HG03342 (cell line): Measurements from ENCODE around the gene SLC27A1.
"Not testable (repeated sequence)": the region's sequence is repeated elsewhere in the genome, so short reads cannot be mapped to it uniquely, and the experiment has no call there.

Experiments used
- ATAC-seq: cut with Tn5 transposase; IDR thresholded peaks from one replicate; pipeline ENCODE4 v1.9.1; 2021; ENCODE audit warnings: mild to moderate bottlenecking, moderate library complexity; ENCODE audit not compliant: unreplicated experiment

SLC27A1 gene

DNA sequence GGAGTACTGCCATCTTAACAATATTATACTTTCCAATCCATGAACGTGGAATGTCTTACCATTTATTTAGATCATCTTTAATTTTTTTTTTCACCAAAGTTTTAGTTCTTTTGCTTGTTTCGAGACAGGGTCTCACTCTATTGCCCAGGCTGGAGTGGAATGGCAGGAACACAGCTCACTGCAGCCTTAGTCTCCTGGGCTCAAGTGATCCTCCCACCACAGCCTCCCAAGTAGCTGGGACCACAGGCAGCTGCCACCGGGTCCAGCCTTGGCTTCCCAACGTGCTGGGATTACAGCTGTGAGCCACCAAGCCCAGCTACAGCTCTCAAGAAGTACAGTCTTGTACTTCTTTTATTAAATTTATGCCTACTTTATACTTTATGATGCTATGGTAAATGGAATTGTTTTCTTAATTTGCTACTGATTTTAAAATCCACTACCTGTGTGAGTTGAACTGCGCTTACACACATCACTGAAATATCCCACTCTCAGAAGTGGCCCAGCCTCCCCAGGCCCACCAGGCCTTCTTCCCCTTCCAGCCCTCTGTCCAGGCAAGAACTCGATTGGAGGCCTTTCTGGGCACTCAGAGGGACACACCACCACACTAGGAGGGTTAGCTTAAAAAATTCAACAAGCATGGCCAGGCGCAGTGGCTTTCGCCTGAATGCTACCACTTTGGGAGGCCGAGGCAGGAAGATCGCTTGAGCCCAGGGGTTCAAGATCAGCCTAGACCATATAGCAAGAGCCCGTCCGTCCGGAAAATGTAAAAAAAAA, 40.1 kb downstream of the SLC27A1 start:
- no peak for ATAC-seq

DNA sequence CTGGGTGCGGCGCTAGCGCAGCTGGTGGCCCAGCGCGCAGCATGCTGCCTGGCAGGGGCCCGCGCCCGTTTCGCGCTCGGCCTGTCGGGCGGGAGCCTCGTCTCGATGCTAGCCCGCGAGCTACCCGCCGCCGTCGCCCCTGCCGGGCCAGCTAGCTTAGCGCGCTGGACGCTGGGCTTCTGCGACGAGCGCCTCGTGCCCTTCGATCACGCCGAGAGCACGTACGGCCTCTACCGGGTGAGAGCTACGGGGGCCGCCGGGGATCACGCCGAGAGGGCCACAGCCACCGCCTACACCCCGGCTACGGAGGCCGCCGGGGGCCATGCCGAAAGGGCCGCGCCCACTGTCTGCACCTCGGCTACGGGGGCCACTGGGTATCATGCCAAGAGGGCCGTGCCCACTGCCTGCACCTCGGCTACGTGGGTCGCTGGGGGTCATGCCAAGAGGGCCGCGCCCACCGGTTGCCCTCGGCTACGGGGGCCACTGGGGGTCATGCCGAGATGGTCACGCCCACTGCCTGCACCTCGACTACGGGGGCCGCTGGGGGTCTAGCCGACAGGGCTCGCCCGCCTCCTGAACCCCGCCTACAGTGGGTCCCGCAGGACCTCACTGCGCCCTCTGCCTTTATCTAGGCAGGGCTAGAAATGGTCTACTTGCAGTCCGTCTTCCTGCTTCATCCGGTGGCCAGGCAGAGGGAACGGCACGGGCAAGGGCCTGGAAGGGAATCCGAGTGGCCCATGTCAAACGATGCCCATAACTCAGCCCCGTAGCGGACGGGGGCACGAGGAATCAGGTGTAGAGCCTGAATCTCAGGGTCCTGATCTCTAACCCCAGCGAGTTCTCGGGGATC, 41.6 kb downstream of the SLC27A1 start:
- peak; percentile 66 for ATAC-seq

DNA sequence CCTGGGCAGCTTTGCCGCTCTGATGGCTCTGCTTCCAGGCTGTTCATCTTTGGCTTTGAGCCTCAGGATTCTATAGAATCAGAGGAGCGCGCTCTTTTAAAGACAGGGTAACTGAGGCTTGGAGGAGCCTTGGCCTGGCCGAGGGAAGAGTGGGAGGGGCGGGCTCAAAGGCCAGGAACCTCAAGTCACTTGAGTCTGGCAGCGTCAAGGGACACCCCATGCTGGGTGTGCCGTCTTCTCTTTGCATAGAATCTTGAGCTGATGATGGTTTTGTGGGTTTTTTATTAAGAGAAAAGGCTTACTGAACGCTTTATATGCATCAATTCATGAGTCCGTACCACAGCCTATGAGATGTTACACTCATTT, 42.2 kb downstream of the SLC27A1 start:
- ATAC-seq: peak; percentile 12

- no peak for ATAC-seq
Measured at GRCh38 chr19:17515408-17516149, 45.3 kb downstream of the SLC27A1 start.

- ATAC-seq: no peak
Measured at GRCh38 chr19:17517898-17518297, 47.6 kb downstream of the SLC27A1 start.

DNA sequence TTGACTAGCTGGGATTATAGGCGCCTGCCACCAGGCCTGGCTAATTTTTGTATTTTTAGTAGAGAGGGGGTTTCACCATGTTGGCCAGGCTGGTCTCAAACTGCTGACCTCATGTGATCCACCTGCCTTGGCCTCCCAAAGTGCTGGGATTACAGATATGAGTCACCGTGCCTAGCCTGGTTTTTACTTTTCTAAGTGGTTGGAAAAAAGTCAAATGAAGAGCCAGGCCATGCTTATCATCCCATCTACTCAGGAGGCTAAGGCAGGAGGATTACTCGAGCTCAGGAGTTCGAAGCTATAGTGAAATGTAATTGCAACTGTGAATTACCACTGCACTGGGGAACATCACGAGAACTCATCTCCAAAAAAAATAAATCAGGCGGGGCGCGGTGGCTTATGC, 48.3 kb downstream of the SLC27A1 start:
- not testable (repeated sequence) for ATAC-seq

DNA sequence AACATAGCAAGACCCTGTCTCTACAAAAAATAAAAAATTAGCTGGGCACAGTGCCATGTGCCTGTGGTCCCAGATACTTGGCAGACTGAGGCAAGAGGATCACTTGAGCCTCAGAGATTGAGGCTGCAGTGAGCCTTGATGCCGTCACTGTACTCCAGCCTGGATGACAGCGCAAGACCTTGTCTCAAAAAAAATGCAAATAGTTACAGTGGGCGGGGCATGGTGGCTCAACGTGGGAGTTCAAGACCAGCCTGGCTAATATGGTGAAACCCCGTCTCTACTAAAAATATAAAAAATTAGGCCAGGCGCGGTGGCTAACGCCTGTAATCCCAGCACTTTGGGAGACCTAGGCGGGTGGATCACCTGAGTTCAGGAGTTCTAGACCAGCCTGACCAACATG, 49.6 kb downstream of the SLC27A1 start:
- no peak for ATAC-seq

DNA sequence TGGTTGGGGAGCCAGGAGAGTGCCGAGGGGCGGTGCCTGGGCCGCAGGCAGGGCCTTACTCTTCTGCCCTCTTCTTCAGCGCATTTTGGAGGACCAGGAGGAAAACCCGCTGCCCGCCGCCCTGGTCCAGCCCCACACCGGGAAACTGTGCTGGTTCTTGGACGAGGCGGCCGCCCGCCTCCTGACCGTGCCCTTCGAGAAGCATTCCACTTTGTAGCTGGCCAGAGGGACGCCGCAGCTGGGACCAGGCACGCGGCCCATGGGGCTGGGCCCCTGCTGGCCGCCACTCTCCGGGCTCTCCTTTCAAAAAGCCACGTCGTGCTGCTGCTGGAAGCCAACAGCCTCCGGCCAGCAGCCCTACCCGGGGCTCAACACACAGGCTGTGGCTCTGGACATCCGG, 50.5 kb downstream of the SLC27A1 start:
- no peak for ATAC-seq

- ATAC-seq: peak; percentile 72
Measured at GRCh38 chr19:17522988-17523872, 52.9 kb downstream of the SLC27A1 start.

DNA sequence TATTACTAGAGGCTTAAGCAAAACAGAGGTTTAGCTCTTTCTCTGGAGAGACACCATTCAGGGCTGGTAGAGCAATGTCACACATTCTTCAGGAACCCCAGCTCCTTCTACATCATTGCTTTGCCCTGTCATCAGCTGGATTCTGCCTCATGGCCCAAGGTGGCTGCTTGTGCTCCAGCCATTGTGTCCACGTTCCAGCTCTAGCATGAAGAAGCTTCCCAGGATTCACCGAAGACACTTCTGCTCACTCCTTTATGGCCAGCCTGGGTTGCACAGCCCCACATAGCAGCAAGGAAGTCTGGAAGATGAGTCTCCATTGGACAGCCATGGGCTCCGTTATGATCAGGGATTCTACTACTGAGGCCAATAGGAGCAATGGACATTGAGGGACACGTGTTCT, 54.3 kb downstream of the SLC27A1 start:
- ATAC-seq: no peak

GRCh38 chr19:17525141-17525540, 54.8 kb downstream of the SLC27A1 start:
- ATAC-seq: no peak

DNA sequence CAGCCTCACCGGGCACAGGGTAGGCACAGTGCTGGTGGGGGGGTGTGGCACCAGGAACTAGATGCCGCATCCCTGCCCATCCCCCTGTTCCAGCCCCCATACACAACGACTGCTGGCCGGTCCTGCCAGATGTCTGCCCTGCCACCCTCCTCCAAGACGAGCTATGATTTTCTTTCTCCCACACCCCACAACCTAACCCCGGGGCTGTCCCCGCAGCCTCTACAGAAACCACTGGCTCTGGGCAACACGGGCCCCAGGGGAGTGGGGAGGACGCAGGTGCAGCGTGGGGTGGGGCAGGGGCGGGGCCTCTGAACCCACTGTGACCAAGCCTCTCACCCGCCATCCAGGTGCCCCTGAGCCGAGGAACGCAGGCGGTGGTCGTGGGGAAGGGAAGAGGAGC, 56.6 kb downstream of the SLC27A1 start:
- ATAC-seq: no peak

DNA sequence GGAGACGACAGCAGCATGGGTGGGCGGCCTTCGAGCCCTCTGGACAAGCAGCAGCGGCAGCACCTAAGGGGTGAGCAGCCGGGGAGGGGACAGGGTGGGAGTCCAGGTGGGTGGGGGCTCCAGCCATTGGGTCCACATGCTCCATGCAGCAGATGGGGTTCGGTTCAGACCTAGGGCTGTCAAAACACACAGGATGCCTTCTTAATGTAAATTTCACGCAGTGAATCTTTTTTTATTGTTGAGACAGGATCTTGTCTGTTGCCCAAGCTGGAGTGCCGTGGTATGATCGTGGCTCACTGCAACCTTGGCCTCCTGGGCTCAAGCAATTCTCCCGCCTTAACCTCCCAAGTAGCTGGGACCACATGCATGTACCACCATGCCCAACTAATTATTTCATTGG, 57.0 kb downstream of the SLC27A1 start:
- no peak for ATAC-seq

- no peak for ATAC-seq
Measured at GRCh38 chr19:17528610-17529009, 58.3 kb downstream of the SLC27A1 start.

- ATAC-seq: no peak
Measured at GRCh38 chr19:17529239-17530158, 59.2 kb downstream of the SLC27A1 start.

- ATAC-seq: no peak
Measured at GRCh38 chr19:17530586-17530985, 60.3 kb downstream of the SLC27A1 start.

DNA sequence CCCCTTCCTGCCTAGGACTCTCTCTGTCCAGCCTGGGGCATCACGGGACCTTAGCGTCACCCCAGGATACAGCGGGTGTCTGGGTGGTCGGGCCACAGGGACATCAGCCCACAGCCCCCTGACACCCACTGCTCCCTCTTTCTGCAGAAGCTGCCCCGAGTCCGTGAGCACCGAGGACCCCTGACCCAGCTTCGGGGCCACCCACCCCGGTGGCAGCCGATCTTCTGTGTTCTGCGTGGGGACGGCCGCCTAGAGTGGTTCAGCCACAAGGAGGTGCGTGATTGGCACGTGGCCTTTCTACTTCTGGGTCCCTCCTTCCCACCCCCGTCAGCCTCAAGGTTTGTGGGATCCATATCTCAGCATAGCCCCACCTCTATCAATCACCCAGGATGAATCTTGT, 61.8 kb downstream of the SLC27A1 start:
- ATAC-seq: no peak

GRCh38 chr19:17532557-17532956, 62.2 kb downstream of the SLC27A1 start:
- ATAC-seq: no peak

- no peak for ATAC-seq
Measured at GRCh38 chr19:17534767-17535166, 64.4 kb downstream of the SLC27A1 start.

DNA sequence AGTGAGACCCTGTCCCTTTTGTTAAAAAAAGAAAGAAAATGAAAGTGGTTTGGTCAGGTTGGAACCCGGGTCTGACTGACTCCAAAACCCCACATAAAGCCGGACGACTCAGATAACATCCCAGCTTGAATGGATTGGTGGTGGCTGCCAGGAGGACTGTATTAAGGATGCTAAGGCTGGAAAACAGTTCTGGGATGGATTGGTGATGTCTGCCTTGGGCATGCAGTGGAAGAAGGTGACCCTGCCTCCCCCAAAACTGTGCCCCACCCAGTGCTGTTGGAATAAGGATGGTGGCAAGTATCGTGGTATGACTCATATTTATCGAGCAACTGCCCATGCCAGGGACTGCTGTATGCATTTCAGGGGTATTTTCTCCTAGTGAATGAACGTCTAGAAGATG, 66.6 kb downstream of the SLC27A1 start:
- no peak for ATAC-seq
